ENCODE data around the gene RC3H1.
"Not testable (repeated sequence)": the region's sequence is repeated elsewhere in the genome, so short reads cannot be mapped to it uniquely, and the experiment has no call there.

RC3H1 gene

DNA sequence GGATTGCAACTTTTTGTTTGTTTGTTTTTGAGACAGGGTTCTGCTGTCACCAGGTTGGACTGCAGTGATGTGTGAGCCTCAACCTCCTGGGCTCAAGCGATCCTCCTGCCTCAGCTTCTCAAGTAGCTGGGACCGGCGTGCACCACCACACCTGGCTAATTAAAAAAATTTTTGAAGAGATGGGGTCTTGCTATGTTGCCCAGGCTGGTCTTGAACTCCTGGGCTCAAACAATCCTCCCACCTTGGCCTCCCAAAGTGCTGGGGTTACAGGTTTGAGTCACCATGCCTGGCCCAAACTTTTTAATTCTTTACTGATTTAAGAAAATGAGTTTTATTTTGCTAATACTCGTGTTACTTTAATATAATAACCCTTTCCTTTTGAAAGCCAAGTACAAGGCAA, 73.6 kb downstream of the RC3H1 start:
- no peak for DNase-seq (ENCODE audit: low spot score)

DNA sequence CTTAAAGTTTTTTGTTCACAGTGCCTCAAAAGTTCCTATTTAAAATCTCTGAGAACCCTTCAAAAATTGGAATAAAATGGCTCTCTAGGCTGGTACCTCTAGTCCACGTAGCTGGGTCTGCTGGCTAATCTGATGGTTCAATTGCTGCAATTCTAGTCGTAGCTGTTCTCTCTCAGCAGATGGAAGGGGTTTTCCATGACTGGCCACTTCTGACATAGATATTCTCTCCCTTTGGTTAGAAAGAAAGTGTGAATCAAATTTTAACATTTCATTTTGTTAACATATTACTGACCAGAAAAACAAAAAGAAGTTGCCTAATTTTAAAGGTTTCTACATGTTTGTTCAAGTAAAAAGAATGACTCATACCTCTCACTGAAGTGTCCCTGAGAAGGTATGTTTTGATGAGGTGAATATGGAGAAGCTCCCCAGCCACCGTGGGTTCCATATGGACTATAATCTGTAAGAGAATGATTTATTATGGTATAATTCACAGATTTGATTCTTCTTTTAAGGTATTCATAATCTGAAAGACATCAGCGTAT, 75.7 kb downstream of the RC3H1 start:
- no peak for DNase-seq (ENCODE audit: low spot score)

DNA sequence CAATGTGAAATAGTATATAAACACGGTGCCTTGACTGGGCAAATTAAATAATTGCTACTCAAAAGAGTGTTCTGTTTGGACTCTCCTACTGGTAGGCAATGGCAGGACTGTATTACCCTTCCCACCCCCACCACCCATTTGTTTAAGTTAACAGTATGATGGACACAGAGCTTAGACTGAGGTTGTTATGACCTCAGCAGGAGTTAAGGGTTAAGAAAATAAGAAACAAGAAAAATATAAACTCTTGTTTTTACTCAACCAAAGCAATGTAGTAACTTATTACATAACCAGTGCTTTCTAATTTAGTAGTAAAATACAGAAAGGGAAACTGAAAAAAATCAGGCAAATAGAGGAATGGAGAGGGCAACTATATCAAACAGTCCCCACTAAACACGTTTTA, 85.1 kb downstream of the RC3H1 start:
- no peak for DNase-seq (ENCODE audit: low spot score)

DNA sequence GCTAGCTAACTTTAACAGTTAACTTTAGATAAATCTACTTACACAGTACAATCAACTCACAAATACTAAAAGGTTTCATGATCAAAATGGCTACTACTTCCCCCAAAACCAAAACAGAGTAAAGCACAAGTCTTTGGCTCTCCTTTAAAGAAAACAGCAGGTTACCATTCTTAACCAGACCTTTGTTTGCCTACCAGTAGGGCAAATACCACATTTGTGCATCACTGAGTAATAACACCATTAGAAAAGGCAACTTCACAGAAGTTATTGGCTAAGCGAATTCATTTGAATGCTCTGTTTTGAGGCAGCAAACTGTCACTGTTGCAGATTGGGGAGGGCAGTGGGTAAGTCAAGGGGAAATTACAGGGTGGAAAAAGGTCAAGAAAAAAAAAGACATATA, 87.7 kb downstream of the RC3H1 start:
- DNase-seq (ENCODE audit: low spot score), result no peak

DNA sequence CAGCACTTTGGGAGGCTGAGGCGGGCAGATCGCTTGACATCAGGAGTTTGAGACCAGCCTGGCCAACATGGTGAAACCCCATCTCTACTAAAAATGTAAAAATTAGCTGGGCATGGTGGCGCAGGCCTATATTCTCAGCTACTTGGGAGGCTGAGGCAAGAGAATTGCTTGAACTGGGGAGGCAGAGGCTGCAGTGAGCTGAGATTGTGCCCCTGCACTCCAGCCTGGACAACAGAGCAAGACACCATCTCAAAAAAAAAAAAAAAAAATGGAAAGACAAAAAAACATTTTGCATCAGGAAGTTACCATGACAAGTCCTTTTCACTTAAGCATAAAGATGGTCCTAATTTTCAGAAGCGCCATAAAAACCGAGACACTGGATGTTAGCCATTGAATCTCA, 91.6 kb downstream of the RC3H1 start:
- not testable (repeated sequence) for DNase-seq (ENCODE audit: low spot score)

DNA sequence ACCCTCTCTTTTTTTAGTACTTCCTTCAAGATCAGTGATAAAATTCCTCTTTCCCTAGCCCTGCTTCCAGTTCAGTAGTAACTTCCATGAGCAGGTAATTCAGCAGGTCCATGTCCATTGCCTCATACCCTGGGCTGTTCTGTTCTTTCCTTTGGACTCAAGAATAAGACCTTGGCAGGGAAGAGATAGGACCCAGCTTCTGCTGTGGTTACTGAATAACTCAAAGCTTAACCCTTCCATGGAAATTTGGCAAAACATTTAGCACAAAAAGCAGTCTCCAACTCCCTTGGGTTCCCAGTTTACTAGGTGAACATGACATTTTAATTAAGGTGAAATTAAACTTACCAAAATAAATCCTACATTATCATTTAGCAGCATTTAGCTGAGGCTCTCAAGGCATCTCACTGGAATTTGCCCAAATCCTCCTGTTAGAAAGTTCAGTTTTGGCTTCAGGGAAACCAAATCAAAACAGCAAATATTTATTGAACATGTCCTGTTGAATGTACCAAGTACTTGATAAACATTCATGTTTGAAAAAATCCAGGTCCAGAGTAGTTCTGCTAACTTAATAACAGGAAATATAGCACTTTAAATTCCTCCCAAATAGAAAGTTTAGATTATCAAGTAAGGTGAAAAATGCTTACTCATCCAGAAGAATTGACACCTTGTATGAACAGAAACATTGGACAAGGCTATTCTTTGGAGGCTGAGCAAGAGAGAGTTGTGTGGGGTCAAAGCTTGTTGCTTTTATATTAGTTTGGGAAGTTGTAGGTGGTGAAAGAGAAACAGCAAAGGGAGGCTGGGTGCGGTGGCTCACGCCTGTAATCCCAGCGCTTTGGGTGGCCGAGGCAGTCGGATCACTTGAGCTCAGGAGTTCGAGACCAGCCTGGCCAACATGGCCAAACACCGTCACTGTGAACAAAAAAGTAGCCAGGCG, 96.6 kb downstream of the RC3H1 start:
- DNase-seq (ENCODE audit: low spot score), result no peak

DNA sequence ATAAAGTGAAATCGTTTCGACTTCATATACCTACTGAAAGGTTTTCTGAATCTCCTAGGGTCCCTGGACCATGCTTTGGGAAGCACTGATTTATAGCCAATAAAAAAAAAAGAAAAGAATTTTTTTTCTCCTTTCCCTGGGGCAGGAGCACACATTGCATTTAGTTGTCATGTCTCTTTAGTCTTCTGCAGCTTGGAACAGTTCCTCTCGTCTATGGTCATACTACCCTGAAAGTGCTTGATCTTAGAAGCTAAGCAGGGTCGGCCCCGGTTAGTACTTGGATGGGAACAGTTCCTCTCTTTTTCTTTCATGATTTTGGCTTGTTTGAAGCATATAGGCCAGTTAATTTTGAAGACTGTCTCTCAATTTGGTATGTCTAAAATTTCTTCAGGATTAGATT, 101.3 kb downstream of the RC3H1 start:
- no peak for DNase-seq (ENCODE audit: low spot score)

DNA sequence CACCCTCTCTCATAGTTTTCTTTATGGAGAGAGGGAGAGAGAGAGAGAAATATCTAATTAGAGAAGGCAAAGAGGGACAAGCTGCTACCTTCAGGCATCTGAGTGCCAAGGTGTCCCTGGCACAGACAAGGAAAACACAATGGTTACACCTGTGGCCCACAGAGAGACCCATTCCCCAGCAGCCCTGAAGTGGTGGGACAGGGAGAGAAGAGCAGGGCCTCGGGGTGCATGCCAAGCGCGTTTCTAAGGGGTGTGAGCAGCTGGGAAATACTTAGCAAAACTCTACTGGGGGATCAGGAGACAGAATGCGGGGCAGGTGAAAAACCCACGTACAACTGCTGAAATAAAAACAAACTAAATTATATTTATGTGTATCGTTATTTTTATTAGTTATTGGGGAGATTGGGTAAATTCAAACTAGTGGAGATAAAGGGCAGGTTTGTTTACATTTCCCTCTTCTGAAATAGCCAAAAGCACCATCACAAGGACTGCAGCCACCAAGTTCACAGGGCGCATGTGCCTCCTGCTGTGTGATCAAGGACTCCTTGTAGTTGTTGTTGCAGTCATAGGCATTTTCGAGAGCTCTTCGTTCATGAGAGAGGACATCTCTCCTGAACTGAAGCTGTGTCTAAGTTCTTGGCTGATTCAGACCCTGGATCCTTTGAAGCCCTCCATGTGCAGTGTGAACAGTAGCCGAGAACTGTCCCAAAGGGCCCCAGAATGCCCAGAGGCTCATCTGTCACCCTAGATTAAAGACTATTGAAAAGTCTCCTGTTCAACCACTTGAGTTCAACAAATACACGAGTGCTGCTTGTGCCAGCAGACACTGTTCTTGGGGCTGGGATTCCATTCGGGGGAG, 104.3 kb downstream of the RC3H1 start:
- no peak for DNase-seq (ENCODE audit: low spot score)

DNA sequence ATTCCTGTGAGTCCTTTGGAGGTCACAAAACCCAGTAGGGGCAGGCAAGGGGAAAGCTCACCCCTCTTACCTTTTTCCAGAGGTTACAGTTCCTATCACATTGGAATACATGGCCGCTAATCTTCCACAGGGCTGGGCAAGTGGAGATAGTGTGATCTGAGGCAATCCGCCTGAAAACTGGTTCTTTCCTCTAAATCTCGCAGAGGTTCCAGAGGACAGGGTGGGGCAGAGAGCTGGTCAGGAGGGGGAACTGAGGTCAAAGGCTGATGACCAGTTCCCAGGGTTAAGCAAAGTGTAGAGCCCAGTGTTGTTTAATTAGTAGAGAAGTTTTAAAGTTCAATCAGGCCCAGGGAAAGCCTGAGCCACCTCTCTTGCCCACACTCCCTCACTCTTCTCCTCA, 105.0 kb downstream of the RC3H1 start, which contains the start of gene SERPINC1:
SERPINC1 (minus strand) TSS at position 179 of the 400 bp plus-strand sequence; CDS start at position 111, 68 bp downstream.
- DNase-seq (ENCODE audit: low spot score), result no peak

DNA sequence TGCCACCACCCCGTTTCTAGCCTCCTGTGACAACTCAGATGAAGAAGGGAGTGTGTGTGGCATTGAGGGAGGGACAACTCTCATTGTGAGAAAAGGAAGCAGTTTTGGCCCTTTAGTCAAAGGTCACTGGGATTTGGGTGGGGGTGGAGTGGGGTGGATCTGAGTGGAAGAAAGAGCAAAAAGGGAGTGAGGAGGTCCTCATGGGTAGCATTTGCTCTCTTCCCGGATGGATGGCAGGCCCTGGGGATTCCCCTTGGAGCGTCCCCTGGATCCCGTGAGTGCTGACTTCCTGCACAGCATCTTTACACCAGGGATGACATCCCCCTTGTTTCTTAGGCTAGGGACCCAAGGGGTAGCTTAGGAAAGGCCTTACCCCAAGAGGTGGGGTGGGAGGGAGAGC, 105.5 kb downstream of the RC3H1 start:
- DNase-seq (ENCODE audit: low spot score), result no peak

DNA sequence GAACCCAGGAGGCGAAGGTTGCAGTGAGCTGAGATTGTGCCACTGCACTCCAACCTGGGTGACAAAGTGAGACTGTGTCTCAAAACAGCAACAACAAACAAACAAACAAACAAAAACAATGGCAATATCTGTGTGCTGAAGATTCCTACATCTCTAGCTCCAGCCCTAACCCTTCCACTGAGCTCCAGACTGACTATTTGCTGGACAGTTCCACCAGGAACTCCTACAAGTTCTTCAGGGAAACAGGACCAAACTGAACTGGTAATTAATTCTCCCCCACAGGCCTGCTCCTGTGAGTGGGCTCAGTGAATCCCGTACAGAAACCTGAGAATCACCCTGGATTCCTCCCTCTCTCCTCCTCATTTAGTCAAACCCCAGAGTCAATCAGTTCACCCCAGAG, 106.6 kb downstream of the RC3H1 start:
- no peak for DNase-seq (ENCODE audit: low spot score)

DNA sequence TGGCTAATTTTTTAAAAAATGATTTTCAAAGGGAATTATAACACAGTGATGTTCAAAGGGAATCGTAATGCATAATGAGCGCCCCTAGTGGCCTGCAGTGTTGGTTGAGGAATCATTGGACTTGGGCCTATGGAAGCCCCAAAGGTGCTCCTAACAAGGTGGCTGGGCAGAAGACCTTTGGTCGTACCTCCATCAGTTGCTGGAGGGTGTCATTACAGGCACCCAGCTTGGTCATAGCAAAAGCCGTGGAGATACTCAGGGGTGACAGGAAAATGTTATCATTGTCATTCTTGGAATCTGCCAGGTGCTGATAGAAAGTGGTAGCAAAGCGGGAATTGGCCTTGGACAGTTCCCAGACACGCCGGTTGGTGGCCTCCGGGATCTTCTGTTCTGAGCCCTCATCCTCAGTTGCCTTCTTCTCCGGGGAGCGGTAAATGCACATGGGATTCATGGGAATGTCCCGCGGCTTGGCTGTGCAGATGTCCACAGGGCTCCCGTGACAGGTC, 107.7 kb downstream of the RC3H1 start:
- no peak for DNase-seq (ENCODE audit: low spot score)

DNA sequence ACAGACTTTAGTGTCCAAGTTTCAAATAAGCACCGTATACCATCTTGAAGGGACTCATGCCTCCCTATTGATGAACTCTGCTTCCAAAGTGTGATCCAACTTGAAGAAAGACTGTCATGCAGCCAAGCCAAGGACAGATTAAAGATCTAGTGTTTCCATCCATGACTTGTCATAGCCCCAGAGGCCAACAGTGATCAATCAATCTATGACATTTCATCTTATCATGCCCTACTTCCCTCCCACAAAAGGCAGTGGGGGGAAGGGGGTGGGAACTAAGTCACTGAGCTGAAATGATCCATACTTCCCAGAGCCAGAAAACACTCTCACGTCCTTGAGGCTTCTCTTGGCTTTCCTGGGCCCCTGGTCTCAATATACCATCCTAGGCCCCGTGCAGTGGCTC, 109.0 kb downstream of the RC3H1 start:
- no peak for DNase-seq (ENCODE audit: low spot score)

DNA sequence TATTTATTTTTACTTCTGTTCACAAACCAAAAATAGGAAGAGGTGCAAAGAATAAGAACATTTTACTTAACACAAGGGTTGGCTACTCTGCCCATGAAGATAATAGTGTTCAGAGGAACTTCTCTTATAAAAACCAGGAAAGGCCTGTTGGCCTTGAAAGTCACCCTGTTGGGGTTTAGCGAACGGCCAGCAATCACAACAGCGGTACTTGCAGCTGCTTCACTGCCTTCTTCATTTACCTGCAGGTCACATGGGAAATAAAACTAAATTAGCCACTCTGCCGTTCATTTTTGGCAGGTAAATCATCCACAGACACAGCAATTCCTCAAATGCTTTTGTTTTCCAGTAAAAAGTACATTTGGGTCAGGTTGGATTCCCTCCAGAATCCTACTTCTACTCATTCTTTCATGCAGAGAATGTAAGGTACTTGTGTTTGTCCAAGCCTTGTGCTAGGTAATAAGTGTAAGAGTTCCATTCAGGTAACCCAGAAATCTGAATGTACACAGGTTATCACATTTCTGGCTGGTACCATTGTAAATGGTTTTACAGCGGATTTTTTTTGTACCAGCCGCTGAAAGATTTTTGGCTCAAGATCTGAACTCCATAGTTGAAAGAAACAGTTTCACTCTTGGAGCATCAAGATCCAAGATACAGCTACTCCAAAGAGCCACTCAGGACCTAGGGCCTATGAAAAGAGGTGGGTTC, 118.2 kb downstream of the RC3H1 start:
- no peak for DNase-seq (ENCODE audit: low spot score)

DNA sequence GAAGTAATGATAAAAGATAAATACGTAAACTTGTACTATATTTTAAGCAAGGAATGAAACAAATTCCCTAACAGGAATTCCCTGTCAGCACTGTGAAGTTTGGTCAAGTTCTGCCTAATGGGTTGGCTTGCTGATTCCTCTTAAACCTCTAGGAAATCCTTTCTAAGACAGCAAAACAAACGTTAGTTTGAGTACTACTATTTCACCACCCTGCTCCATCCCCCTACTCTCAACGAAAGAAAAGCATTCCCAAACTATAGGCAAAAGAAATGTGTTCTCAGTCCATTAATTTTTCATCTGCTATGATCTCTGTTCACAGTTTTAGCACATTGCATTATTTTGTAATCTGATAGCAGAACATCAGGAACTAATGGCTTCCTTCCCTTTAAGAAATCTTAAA, 121.2 kb downstream of the RC3H1 start:
- DNase-seq (ENCODE audit: low spot score), result no peak

DNA sequence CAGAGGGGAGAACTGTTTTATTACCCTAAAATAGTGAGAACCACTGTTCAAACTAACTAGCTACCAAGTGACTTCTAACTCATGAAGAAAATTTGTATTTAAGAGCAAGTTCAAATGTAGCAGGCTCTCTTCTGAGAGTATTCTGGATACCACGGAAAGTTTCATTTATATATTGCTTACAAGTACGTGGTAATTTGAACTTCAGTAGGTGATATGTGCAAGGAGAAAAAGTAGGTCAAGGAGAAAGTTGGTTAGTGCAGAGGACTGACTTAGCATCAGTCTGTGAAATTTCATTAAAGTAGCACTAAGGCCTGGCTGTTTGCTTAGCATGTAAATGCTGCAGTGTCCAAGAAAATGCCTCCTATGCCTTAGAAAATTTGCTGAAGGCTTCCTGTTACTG, 121.7 kb downstream of the RC3H1 start:
- DNase-seq (ENCODE audit: low spot score), result no peak

DNA sequence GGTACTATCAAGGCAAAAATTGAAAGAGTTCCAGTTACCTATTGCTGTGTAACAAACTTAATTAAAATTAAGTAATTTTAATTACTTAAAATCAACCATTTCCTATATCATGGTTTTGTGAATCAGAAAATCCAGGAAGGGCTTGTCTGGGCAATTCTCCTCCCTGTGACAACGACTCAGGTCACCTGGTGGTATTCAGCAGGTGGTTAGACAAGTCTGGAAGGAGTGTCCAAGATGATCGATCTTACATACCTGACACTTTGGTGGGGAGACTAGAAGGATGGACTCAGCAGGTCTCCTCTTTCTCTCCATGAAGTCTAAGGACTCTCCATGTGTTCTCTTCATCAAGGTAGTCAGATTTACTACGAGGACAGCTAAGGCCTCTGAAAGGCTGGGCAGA, 128.0 kb downstream of the RC3H1 start:
- no peak for DNase-seq (ENCODE audit: low spot score)

DNA sequence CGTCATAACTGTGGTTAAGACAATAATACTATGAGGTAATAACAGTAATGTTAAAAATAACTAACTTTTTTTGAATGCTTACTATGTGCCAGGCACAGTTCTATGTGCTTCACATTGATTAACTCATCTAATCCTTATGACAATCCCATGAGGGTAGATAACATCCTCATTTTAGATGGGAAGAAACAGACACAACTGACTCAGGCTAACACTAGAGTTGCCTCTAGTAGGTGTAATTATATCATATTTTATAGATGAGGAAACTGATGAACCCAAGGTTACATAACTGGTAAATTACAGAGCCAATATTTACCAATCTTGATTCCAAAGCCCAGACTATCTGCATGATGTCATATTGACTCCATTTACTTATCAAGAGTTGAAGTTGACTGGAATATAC, 128.5 kb downstream of the RC3H1 start:
- no peak for DNase-seq (ENCODE audit: low spot score)

DNA sequence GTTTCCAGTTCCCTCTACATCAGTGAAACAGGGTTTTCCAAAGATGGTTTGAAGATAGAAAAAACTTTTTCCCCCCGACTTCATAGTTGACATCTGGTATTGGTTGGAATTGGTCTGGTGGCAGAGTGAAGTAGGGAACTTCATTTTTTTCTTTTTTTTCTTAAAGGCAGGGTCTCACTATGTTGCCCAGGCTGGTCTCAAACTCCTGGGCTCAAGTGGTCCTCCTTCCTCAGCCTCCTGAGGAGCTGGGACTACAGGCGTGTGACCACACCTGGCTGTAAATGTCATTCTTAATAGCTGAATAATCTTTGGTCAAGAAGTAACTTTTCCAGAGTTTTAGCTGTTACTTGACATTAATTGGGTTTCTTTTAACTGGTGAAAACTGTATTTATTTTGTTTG, 132.3 kb downstream of the RC3H1 start:
- DNase-seq (ENCODE audit: low spot score), result no peak

DNA sequence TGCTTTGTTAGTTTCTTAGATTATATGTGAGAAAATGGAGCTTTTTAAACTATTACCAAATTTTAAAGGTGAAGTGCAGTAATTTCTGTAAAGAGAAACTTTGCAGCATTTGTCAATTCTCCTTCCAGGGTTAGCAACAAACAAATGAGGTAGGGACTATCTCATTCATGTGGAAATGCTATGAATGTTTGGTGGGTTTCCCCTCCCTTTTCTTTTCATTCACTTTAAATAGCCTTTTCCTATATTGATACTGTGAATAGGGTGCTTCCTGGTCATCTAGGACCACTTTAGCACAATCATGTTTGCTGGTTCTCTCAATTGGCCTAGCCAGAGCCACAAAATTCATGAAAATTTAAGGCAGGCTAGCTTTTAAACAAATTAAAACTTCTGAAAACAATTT, 133.4 kb downstream of the RC3H1 start:
- no peak for DNase-seq (ENCODE audit: low spot score)

DNA sequence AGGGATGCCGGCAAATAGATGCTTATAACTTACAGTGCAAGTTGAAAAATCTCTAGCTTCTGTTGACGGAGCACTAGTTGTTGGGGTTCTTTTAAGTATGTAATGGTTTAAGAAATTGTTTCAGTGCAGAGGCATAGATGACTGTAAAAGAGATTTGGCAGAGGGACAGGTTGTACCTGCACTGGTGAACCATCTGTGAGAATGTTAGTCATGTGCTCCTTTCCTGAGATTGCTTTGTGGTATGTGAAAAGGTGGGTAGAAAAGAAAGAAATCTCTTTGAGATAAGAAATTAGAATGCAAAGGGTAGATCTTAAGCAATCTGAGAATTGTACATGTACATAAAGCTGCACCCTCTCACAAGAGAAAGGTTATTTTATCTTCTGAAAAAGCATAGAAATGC, 134.5 kb downstream of the RC3H1 start:
- no peak for DNase-seq (ENCODE audit: low spot score)
